ENCODE measurements around the gene FAM227B. TPM values are rescaled to one million over a fixed set of nuclear protein-coding genes. Genes with fewer than 3 reads are reported as not detected.

The FAM227B gene
- total RNA-seq, 2 experiments from 2014 or later = 6.0 to 6.1 TPM

- no peaks in the 10 kb centered on the region for H3K27me3 Mint-ChIP-seq
- H3K4me3 Mint-ChIP-seq = no peak overlapping the region
- intact Hi-C loops (cut with micrococcal nuclease) = no loop called here
- peaks cover 9% of the 10 kb centered on the region for H3K36me3 Mint-ChIP-seq (ENCODE audit: low read depth)
- no peaks in the 10 kb centered on the region for H3K4me1 Mint-ChIP-seq (ENCODE audit: low read depth)
- ChIA-PET POLR2A (no interaction called here), CTCF (no interaction called here)
- H3K27ac Mint-ChIP-seq = no peak overlapping the region
- H3K9me3 Mint-ChIP-seq = no peaks in the 10 kb centered on the region
- ATAC-seq (no peak), DNase-seq (no peak)
- no peak for TF ChIP-seq CTCF (IDR thresholded peaks at IDR 0.05)
These were observed 24.7 kb upstream of the FAM227B start for GRCh38 chr15:49645277-49645676.

GRCh38 chr15:49644364-49644794 is 23.8 kb upstream of the FAM227B start:
- H3K9me3 Mint-ChIP-seq = no peaks in the 10 kb centered on the region
- no peak overlapping the region for H3K27ac Mint-ChIP-seq
- no peak for ATAC-seq

GRCh38 chr15:49637857-49638256 is 17.2 kb upstream of the FAM227B start:
- no peak for TF ChIP-seq CTCF (IDR thresholded peaks at IDR 0.05)
- no peak overlapping the region for H3K27ac Mint-ChIP-seq
- no peaks in the 10 kb centered on the region for H3K4me1 Mint-ChIP-seq (ENCODE audit: low read depth)
- POLR2A ChIA-PET = interaction anchor here (0.5 kb wide), 1 partner anchor 1183 kb away, joined by 3 read pairs; no protein-coding TSS in a partner anchor
- no peaks in the 10 kb centered on the region for H3K9me3 Mint-ChIP-seq
- no peak overlapping the region for H3K4me3 Mint-ChIP-seq
- peaks cover 9% of the 10 kb centered on the region for H3K36me3 Mint-ChIP-seq (ENCODE audit: low read depth)
- no peak for ATAC-seq
- intact Hi-C loops (cut with micrococcal nuclease) = no loop called here
- CTCF ChIA-PET = no interaction called here
- DNase-seq = no peak
- no peaks in the 10 kb centered on the region for H3K27me3 Mint-ChIP-seq

More at GRCh38 chr15:49644364-49644794, 23.8 kb upstream of the FAM227B start:
- intact Hi-C loops (cut with micrococcal nuclease) = no loop called here
- ChIA-PET POLR2A (no interaction called here), CTCF (no interaction called here)
- Mint-ChIP-seq H3K4me3 (no peak overlapping the region), H3K27me3 (no peaks in the 10 kb centered on the region), H3K4me1 (ENCODE audit: low read depth) (no peaks in the 10 kb centered on the region), H3K36me3 (ENCODE audit: low read depth) (peaks cover 9% of the 10 kb centered on the region)
- DNase-seq = no peak
- no peak for TF ChIP-seq CTCF (IDR thresholded peaks at IDR 0.05)

- DNase-seq = no peak
- no peak for TF ChIP-seq CTCF (IDR thresholded peaks at IDR 0.05)
- Mint-ChIP-seq H3K27ac (no peak overlapping the region), H3K36me3 (ENCODE audit: low read depth) (peaks cover 28% of the 10 kb centered on the region), H3K4me3 (no peak overlapping the region), H3K27me3 (no peaks in the 10 kb centered on the region), H3K4me1 (ENCODE audit: low read depth) (peaks cover 7% of the 10 kb centered on the region), H3K9me3 (peaks cover 7% of the 10 kb centered on the region)
- POLR2A ChIA-PET = no interaction called here
- ATAC-seq = no peak
- intact Hi-C loops (cut with micrococcal nuclease) = no loop called here
- CTCF ChIA-PET = no interaction called here
These were observed 7.8 kb upstream of the FAM227B start for GRCh38 chr15:49628379-49628778.

- intact Hi-C loops (cut with micrococcal nuclease) = no loop called here
- peaks cover 7% of the 10 kb centered on the region for H3K9me3 Mint-ChIP-seq
- H3K36me3 Mint-ChIP-seq (ENCODE audit: low read depth) = peaks cover 27% of the 10 kb centered on the region
- no peak for DNase-seq
- no peak overlapping the region for H3K27ac Mint-ChIP-seq
- H3K4me1 Mint-ChIP-seq (ENCODE audit: low read depth) = peaks cover 16% of the 10 kb centered on the region
- CTCF ChIA-PET = no interaction called here
- POLR2A ChIA-PET = no interaction called here
- no peak for TF ChIP-seq CTCF (IDR thresholded peaks at IDR 0.05)
- ATAC-seq = no peak
- H3K27me3 Mint-ChIP-seq = no peaks in the 10 kb centered on the region
- H3K4me3 Mint-ChIP-seq = no peak overlapping the region
These were observed 6.8 kb upstream of the FAM227B start for GRCh38 chr15:49627407-49627877.
